ENCODE measurements around the gene SELENOW.
"Not testable (repeated sequence)": the region's sequence is repeated elsewhere in the genome, so short reads cannot be mapped to it uniquely, and the experiment has no call there.

SELENOW gene

DNA sequence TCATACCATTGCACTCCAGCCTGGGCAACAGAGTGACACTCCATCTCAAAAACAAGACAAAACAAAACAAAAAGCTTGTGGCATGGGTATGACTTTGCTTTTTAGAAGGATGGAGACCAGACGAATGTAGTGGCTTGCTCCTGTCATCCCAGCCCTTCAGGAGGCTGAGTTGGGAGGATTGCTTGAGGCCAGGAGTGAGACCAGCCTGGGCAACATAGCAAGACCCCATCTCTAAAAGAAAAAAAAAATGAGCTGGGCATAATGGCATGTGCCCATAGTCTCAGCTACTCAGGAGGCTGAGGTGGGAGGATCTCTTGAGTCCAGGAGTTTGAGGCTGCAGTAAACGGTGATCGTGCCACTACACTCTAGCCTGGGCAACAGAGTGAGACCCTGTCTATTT, 16.4 kb upstream of the SELENOW start:
- no peaks in the 10 kb centered on the region for H3K27me3 ChIP-seq (ENCODE audit: insufficient read depth, poor library complexity, severe bottlenecking)
- no peak for TF ChIP-seq CTCF (IDR thresholded peaks at IDR 0.05; ENCODE audit: poor library complexity, severe bottlenecking)
- no peaks in the 10 kb centered on the region for H3K9me3 ChIP-seq (ENCODE audit: severe bottlenecking)
- no peaks in the 10 kb centered on the region for H3K4me1 ChIP-seq (ENCODE audit: insufficient read depth, poor library complexity, severe bottlenecking)
- peaks cover 20% of the 10 kb centered on the region for H3K36me3 ChIP-seq (ENCODE audit: low read depth)
- no peak overlapping the region for H3K27ac ChIP-seq (ENCODE audit: poor library complexity, severe bottlenecking)
- DNase-seq (ENCODE audit: low spot score) (no peak), ATAC-seq (ENCODE audit: low read depth) (no peak)
- H3K4me3 ChIP-seq (ENCODE audit: severe bottlenecking), result no peak overlapping the region

GRCh38 chr19:47762615-47763308, 15.7 kb upstream of the SELENOW start:
- DNase-seq (ENCODE audit: low spot score) (no peak), ATAC-seq (ENCODE audit: low read depth) (no peak)
- Histone ChIP-seq H3K36me3 (ENCODE audit: low read depth) (peaks cover 14% of the 10 kb centered on the region), H3K4me3 (ENCODE audit: severe bottlenecking) (no peak overlapping the region), H3K9me3 (ENCODE audit: severe bottlenecking) (no peaks in the 10 kb centered on the region), H3K4me1 (ENCODE audit: insufficient read depth, poor library complexity, severe bottlenecking) (no peaks in the 10 kb centered on the region), H3K27ac (ENCODE audit: poor library complexity, severe bottlenecking) (no peak overlapping the region), H3K27me3 (ENCODE audit: insufficient read depth, poor library complexity, severe bottlenecking) (no peaks in the 10 kb centered on the region)
- TF ChIP-seq CTCF (IDR thresholded peaks at IDR 0.05; ENCODE audit: poor library complexity, severe bottlenecking), result no peak

- not testable (repeated sequence) for H3K4me3 ChIP-seq (ENCODE audit: severe bottlenecking); ATAC-seq (ENCODE audit: low read depth); H3K27ac ChIP-seq (ENCODE audit: poor library complexity, severe bottlenecking); DNase-seq (ENCODE audit: low spot score); H3K27me3 ChIP-seq (ENCODE audit: insufficient read depth, poor library complexity, severe bottlenecking); H3K4me1 ChIP-seq (ENCODE audit: insufficient read depth, poor library complexity, severe bottlenecking); H3K36me3 ChIP-seq (ENCODE audit: low read depth); H3K9me3 ChIP-seq (ENCODE audit: severe bottlenecking)
These were observed 13.8 kb upstream of the SELENOW start for GRCh38 chr19:47764705-47765104.

- no peak for DNase-seq (ENCODE audit: low spot score)
- Histone ChIP-seq H3K27me3 (ENCODE audit: insufficient read depth, poor library complexity, severe bottlenecking) (no peaks in the 10 kb centered on the region), H3K4me3 (ENCODE audit: severe bottlenecking) (no peak overlapping the region), H3K9me3 (ENCODE audit: severe bottlenecking) (no peaks in the 10 kb centered on the region), H3K27ac (ENCODE audit: poor library complexity, severe bottlenecking) (no peak overlapping the region), H3K4me1 (ENCODE audit: insufficient read depth, poor library complexity, severe bottlenecking) (no peaks in the 10 kb centered on the region), H3K36me3 (ENCODE audit: low read depth) (no peaks in the 10 kb centered on the region)
- ATAC-seq (ENCODE audit: low read depth), result peak; percentile 66
- TF ChIP-seq CTCF (IDR thresholded peaks at IDR 0.05; ENCODE audit: poor library complexity, severe bottlenecking), result peak; percentile 64
These were observed 12.8 kb upstream of the SELENOW start for GRCh38 chr19:47765523-47766358.

DNA sequence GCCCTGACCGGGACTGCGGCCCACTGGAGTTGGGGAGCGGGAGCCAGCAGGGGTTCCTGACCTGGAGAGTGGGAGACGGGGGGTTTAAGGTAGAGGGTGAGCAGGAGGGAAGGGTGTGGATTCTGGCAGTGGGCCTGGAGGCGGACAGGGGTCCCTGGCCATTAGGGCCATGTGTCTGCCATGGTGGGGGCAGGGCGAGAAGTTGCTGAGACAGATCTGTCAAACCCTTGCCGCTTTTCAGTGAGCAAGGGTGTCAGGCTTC, 12.2 kb upstream of the SELENOW start:
- no peaks in the 10 kb centered on the region for H3K9me3 ChIP-seq (ENCODE audit: severe bottlenecking)
- H3K27ac ChIP-seq (ENCODE audit: poor library complexity, severe bottlenecking), result no peak overlapping the region
- H3K36me3 ChIP-seq (ENCODE audit: low read depth), result no peaks in the 10 kb centered on the region
- DNase-seq (ENCODE audit: low spot score) (no peak), ATAC-seq (ENCODE audit: low read depth) (no peak)
- no peak for TF ChIP-seq CTCF (IDR thresholded peaks at IDR 0.05; ENCODE audit: poor library complexity, severe bottlenecking)
- no peaks in the 10 kb centered on the region for H3K4me1 ChIP-seq (ENCODE audit: insufficient read depth, poor library complexity, severe bottlenecking)
- no peaks in the 10 kb centered on the region for H3K27me3 ChIP-seq (ENCODE audit: insufficient read depth, poor library complexity, severe bottlenecking)
- no peak overlapping the region for H3K4me3 ChIP-seq (ENCODE audit: severe bottlenecking)

Data from RWPE2 (cell line).